Measurements from ENCODE around the gene INSIG2. TPM values are rescaled to one million over a fixed set of nuclear protein-coding genes. Genes with fewer than 3 reads are reported as not detected.

The INSIG2 gene
- polyA plus RNA-seq, 4 donors: 13.3 to 34.5 (median 15.9) TPM

DNA sequence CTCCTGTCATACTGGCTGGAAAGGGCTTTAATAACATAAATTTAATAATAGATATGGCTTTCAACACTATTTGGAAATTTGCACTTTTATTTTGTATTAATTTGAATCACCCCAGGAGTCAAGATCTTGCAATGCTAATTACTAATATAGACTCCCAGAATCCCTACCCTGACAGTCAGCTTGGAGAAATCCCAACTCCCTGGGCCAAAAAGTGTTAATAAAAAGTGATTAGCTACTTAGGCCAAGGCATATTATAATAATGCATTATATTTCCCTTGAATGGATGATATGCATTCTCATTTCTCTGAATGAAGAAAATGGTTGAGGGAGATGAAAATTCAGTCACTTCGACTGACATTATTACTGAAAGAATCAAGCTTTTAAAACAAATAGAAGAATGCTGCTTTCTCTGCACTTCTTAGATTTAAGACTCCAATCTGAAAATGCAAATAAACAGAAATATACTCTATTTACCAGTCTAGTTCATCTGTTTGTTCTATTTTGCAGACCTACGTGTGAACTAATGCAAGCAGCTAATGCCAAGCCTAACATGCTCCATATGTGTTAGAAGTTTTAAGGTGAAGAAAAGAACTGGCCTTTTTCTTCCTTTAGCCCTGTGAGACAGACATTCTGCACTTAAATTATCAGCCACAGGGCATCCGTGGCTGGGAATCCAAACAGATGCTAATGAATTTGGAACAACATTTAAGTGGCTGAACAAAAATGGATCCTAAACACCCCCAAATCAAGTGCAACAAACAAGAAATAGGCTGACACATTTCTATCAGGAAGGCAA, 33.9 kb upstream of the INSIG2 start:
- no peak for DNase-seq
- H3K36me3 ChIP-seq (ENCODE audit: control insufficient read depth in 3 of 3, insufficient read depth in 2 of 3, low read depth in 1 of 3, low read length in 3 of 3): no peaks in the 10 kb centered on the region
- no peak overlapping the region for H3K4me3 ChIP-seq (ENCODE audit: low read depth in 1 of 3, low read length in 3 of 3)
- FAIRE-seq: no peak
- H3K9me3 ChIP-seq (ENCODE audit: control insufficient read depth in 2 of 2, insufficient read depth in 1 of 2, low read depth in 1 of 2, low read length in 1 of 2): no peaks in the 10 kb centered on the region
- no peak overlapping the region for H3K27ac ChIP-seq (ENCODE audit: low read depth in 1 of 3, low read length in 2 of 3)
- 67 to 78% (median 73%) methylated on average over 3 of the region's 3 CpGs for WGBS, 3 donors
- no peaks in the 10 kb centered on the region for H3K4me1 ChIP-seq (ENCODE audit: control insufficient read depth in 3 of 3, insufficient read depth in 2 of 3, low read depth in 1 of 3, low read length in 2 of 3)
- no peaks in the 10 kb centered on the region for H3K27me3 ChIP-seq (ENCODE audit: control insufficient read depth in 3 of 3, insufficient read depth in 3 of 3, low read length in 3 of 3)

DNA sequence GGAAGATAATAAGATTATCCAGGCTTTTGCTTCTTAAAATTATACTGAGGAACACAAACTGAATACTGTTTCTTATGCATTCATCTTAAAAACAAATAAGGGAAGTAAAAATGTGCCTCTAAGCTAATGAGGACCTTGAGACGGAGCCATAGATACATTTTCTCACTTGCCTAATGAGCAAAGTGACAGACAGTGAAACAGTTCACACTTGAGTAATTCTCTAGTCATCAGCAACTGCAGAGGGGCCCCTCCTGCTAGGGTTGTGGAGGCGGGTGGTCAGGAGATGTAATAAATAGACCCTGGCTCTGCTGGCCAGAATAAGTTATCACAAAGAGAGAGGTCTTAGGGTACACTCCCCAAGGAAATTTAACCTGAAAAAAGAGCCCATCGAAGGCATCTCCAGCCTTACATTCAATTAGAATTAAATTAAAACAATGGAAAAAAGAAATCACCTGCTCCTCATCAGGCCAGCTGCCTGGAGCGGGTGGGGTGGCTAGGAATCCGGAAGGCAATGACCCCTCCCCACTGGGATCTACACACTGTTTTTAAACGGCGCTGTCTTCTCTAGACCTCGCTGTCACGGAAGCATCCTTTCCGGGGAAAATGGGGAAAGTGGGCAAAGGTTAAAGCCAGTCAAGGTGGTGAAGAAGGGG, 32.6 kb upstream of the INSIG2 start:
- WGBS, 3 donors: 63 to 69% (median 65%) methylated on average over 10 of the region's 10 CpGs
- Histone ChIP-seq H3K27me3 (ENCODE audit: control insufficient read depth in 3 of 3, insufficient read depth in 3 of 3, low read length in 3 of 3) (no peaks in the 10 kb centered on the region), H3K9me3 (ENCODE audit: control insufficient read depth in 2 of 2, insufficient read depth in 1 of 2, low read depth in 1 of 2, low read length in 1 of 2) (no peaks in the 10 kb centered on the region), H3K27ac (ENCODE audit: low read depth in 1 of 3, low read length in 2 of 3) (no peak overlapping the region), H3K4me3 (ENCODE audit: low read depth in 1 of 3, low read length in 3 of 3) (no peak overlapping the region), H3K36me3 (ENCODE audit: control insufficient read depth in 3 of 3, insufficient read depth in 2 of 3, low read depth in 1 of 3, low read length in 3 of 3) (no peaks in the 10 kb centered on the region), H3K4me1 (ENCODE audit: control insufficient read depth in 3 of 3, insufficient read depth in 2 of 3, low read depth in 1 of 3, low read length in 2 of 3) (no peaks in the 10 kb centered on the region)
- FAIRE-seq (no peak), DNase-seq (peak in 1 of 2 donors; percentile 8)

DNA sequence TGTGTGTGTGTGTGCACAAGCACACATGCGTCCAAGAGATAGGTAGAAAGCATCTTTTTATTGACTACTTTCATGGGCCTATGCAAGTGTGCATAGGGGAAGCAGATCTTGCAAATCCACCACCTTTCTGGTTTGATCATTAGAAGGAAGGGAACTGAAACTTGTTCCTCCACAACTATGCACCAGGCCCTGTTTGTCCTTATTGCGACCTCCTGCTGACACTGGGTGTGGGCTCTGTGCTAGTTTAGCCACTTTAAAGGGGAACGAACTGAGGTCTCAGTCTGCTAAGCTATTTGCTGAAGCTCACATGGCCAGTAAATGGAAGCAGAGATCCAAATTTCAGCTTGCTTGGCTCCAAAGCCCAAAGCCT, 32.1 kb upstream of the INSIG2 start:
- Histone ChIP-seq H3K4me1 (ENCODE audit: control insufficient read depth in 3 of 3, insufficient read depth in 2 of 3, low read depth in 1 of 3, low read length in 2 of 3) (no peaks in the 10 kb centered on the region), H3K27me3 (ENCODE audit: control insufficient read depth in 3 of 3, insufficient read depth in 3 of 3, low read length in 3 of 3) (no peaks in the 10 kb centered on the region), H3K9me3 (ENCODE audit: control insufficient read depth in 2 of 2, insufficient read depth in 1 of 2, low read depth in 1 of 2, low read length in 1 of 2) (no peaks in the 10 kb centered on the region), H3K27ac (ENCODE audit: low read depth in 1 of 3, low read length in 2 of 3) (no peak overlapping the region), H3K4me3 (ENCODE audit: low read depth in 1 of 3, low read length in 3 of 3) (no peak overlapping the region), H3K36me3 (ENCODE audit: control insufficient read depth in 3 of 3, insufficient read depth in 2 of 3, low read depth in 1 of 3, low read length in 3 of 3) (no peaks in the 10 kb centered on the region)
- FAIRE-seq (no peak), DNase-seq (no peak)
- 40 to 51% (median 45%) methylated on average over 3 of the region's 3 CpGs for WGBS, 3 donors

DNA sequence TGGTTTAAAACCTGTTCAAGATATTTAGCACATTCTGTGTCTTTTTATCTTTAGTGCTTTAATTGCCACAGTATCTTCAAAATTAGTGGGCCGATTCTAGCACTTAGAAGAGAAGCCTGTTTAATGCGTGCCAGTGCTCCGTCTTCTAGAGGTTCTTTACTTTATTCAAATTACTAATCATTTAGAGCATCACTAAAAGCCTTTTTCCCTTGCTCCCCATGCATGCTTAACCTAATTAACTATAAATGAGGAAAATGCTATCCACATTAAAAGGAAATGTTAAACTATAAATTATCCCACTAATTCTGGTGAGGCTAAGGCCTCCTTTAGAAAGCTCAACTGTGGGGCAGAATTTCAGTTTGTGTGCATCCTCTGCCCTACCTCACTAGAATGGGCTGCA, 31.5 kb upstream of the INSIG2 start:
- no peak overlapping the region for H3K4me3 ChIP-seq (ENCODE audit: low read depth in 1 of 3, low read length in 3 of 3)
- no peak for DNase-seq
- 90 to 94% (median 93%) methylated on average over 3 of the region's 3 CpGs for WGBS, 3 donors
- H3K27ac ChIP-seq (ENCODE audit: low read depth in 1 of 3, low read length in 2 of 3): no peak overlapping the region
- peaks cover 0 to 5% (median 0%) of the 10 kb centered on the region in 3 donors for H3K4me1 ChIP-seq (ENCODE audit: control insufficient read depth in 3 of 3, insufficient read depth in 2 of 3, low read depth in 1 of 3, low read length in 2 of 3)
- H3K27me3 ChIP-seq (ENCODE audit: control insufficient read depth in 3 of 3, insufficient read depth in 3 of 3, low read length in 3 of 3): no peaks in the 10 kb centered on the region
- no peak for FAIRE-seq
- no peaks in the 10 kb centered on the region for H3K36me3 ChIP-seq (ENCODE audit: control insufficient read depth in 3 of 3, insufficient read depth in 2 of 3, low read depth in 1 of 3, low read length in 3 of 3)
- no peaks in the 10 kb centered on the region for H3K9me3 ChIP-seq (ENCODE audit: control insufficient read depth in 2 of 2, insufficient read depth in 1 of 2, low read depth in 1 of 2, low read length in 1 of 2)

DNA sequence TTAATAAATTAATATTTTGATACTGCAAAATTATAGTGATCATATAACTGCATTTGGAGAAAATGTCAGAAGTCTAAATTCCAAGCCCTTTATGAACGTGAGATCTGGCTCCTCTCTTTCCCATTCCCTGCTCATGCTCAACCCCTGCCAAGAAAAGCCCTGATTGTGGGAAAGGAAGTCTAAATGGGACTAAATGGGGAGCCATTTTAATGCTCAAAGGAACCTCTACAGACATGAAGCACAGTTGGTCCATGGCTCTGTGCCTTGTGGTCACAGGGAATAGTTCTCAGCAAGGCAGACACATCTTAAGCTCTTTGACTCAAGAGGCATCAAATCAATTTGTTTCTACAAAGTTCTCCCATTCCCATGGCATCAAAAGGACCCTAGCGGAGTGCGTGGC, 29.3 kb upstream of the INSIG2 start:
- FAIRE-seq (no peak), DNase-seq (no peak)
- no peaks in the 10 kb centered on the region for H3K36me3 ChIP-seq (ENCODE audit: control insufficient read depth in 3 of 3, insufficient read depth in 2 of 3, low read depth in 1 of 3, low read length in 3 of 3)
- no peaks in the 10 kb centered on the region for H3K27me3 ChIP-seq (ENCODE audit: control insufficient read depth in 3 of 3, insufficient read depth in 3 of 3, low read length in 3 of 3)
- no peak overlapping the region for H3K27ac ChIP-seq (ENCODE audit: low read depth in 1 of 3, low read length in 2 of 3)
- no peak overlapping the region for H3K4me3 ChIP-seq (ENCODE audit: low read depth in 1 of 3, low read length in 3 of 3)
- no peaks in the 10 kb centered on the region for H3K9me3 ChIP-seq (ENCODE audit: control insufficient read depth in 2 of 2, insufficient read depth in 1 of 2, low read depth in 1 of 2, low read length in 1 of 2)
- peaks cover 0 to 9% (median 0%) of the 10 kb centered on the region in 3 donors for H3K4me1 ChIP-seq (ENCODE audit: control insufficient read depth in 3 of 3, insufficient read depth in 2 of 3, low read depth in 1 of 3, low read length in 2 of 3)
- WGBS, 3 donors: 65 to 84% (median 71%) methylated on average over 3 of the region's 3 CpGs

DNA sequence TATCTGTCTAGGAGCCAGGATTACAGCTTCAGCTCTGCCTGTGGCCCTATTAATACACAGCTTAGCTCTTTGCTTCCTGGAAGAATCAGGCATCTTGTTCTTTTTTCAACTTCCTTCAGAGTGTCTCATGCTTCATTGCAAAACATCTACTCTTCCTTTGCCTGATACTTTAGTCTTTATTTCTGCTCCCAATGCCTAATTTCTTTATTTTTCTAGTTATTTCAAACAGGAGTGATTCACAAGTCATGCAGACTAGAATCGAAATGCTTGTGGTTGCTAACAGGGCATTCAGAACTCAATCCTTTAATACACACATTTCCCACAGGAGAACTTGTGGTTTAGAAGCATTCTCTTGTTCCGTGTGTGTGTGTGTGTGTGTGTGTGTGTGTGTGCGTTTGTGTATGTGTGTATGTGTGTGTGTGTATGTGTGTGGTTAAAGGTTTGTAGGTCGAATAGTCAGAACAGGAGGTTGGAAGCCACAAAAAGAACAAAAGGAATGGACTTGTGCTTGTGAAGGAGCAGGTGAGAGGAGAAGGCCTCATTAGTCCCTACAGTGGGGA, 28.3 kb upstream of the INSIG2 start:
- WGBS, 3 donors: 62 to 75% (median 71%) methylated on average over 4 of the region's 4 CpGs
- Histone ChIP-seq H3K36me3 (ENCODE audit: control insufficient read depth in 3 of 3, insufficient read depth in 2 of 3, low read depth in 1 of 3, low read length in 3 of 3) (no peaks in the 10 kb centered on the region), H3K4me3 (ENCODE audit: low read depth in 1 of 3, low read length in 3 of 3) (no peak overlapping the region), H3K4me1 (ENCODE audit: control insufficient read depth in 3 of 3, insufficient read depth in 2 of 3, low read depth in 1 of 3, low read length in 2 of 3) (peaks cover 0 to 9% (median 0%) of the 10 kb centered on the region in 3 donors), H3K27ac (ENCODE audit: low read depth in 1 of 3, low read length in 2 of 3) (no peak overlapping the region), H3K9me3 (ENCODE audit: control insufficient read depth in 2 of 2, insufficient read depth in 1 of 2, low read depth in 1 of 2, low read length in 1 of 2) (no peaks in the 10 kb centered on the region), H3K27me3 (ENCODE audit: control insufficient read depth in 3 of 3, insufficient read depth in 3 of 3, low read length in 3 of 3) (no peaks in the 10 kb centered on the region)
- FAIRE-seq (no peak), DNase-seq (no peak)

DNA sequence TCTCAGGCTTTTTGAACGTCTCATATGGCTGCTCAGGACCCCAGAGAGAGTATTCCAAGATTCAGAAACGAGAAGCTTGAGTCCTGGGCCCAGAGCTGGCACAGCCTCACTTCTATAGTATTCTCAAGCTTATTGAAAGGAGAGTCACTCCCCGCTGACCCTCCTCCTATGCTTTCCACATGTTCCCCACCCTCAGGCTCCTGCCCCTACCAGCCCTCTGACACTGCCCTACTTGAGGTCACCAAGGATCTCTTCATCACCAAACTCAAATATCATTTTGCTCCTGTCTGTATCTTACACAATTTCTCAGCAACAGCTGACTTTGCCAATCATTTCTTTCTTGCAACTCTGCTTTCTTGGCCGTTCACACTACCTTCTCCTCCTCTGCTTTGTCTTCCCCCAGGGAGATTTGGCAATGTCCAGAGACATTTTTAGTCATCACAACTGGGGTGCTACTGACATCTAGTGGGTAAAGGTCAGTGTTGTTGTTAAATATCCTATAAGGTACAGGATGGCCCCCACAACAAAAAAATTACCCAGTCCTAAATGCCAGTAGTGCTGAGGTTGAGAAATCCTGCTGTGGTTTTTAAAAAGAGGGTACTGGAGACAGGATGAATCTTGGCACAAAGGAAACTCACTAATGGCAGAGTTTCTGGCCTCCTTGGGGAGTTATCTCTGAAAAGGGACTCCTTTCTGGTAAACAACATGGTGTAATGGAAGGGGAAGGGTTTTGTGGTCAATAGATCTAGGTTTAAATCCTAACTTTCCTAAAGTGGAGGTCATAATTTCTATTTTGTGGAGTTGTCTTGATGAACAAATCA, 26.9 kb upstream of the INSIG2 start:
- no peaks in the 10 kb centered on the region for H3K9me3 ChIP-seq (ENCODE audit: control insufficient read depth in 2 of 2, insufficient read depth in 1 of 2, low read depth in 1 of 2, low read length in 1 of 2)
- H3K36me3 ChIP-seq (ENCODE audit: control insufficient read depth in 3 of 3, insufficient read depth in 2 of 3, low read depth in 1 of 3, low read length in 3 of 3): no peaks in the 10 kb centered on the region
- H3K4me1 ChIP-seq (ENCODE audit: control insufficient read depth in 3 of 3, insufficient read depth in 2 of 3, low read depth in 1 of 3, low read length in 2 of 3): peaks cover 0 to 9% (median 0%) of the 10 kb centered on the region in 3 donors
- FAIRE-seq: no peak
- no peak overlapping the region for H3K4me3 ChIP-seq (ENCODE audit: low read depth in 1 of 3, low read length in 3 of 3)
- no peak for DNase-seq
- WGBS, 3 donors: 71 to 80% (median 75%) methylated on average over 4 of the region's 4 CpGs
- no peaks in the 10 kb centered on the region for H3K27me3 ChIP-seq (ENCODE audit: control insufficient read depth in 3 of 3, insufficient read depth in 3 of 3, low read length in 3 of 3)
- H3K27ac ChIP-seq (ENCODE audit: low read depth in 1 of 3, low read length in 2 of 3): no peak overlapping the region

DNA sequence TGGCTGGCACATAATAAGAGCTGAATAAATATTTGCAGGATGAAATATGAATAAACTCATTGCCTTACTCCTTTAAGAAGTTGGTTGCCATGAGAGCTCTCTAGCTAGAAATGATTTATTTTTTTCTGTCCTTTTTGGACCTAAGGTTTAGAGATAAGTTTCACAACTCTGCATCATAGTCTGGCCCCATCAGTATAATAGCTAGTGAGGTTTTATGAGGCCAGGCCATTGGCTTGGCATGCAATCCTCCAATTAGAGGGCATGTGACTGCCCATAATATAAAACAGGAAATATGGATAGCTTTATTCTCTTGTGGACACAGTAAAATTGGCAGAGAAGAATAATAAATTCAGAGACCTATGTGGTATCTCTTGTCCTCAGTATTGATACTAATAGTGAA, 26.2 kb upstream of the INSIG2 start:
- Histone ChIP-seq H3K27ac (ENCODE audit: low read depth in 1 of 3, low read length in 2 of 3) (no peak overlapping the region), H3K4me1 (ENCODE audit: control insufficient read depth in 3 of 3, insufficient read depth in 2 of 3, low read depth in 1 of 3, low read length in 2 of 3) (peaks cover 0 to 9% (median 0%) of the 10 kb centered on the region in 3 donors), H3K4me3 (ENCODE audit: low read depth in 1 of 3, low read length in 3 of 3) (no peak overlapping the region), H3K36me3 (ENCODE audit: control insufficient read depth in 3 of 3, insufficient read depth in 2 of 3, low read depth in 1 of 3, low read length in 3 of 3) (no peaks in the 10 kb centered on the region), H3K27me3 (ENCODE audit: control insufficient read depth in 3 of 3, insufficient read depth in 3 of 3, low read length in 3 of 3) (no peaks in the 10 kb centered on the region), H3K9me3 (ENCODE audit: control insufficient read depth in 2 of 2, insufficient read depth in 1 of 2, low read depth in 1 of 2, low read length in 1 of 2) (no peaks in the 10 kb centered on the region)
- no peak for FAIRE-seq
- DNase-seq: peak in 1 of 2 donors; percentile 44

Measured in small intestine (tissue), 7 donors.